Vagina (tissue), 2 donors: ENCODE measurements around the gene ERMP1. TPM values are rescaled to one million over a fixed set of nuclear protein-coding genes. Genes with fewer than 3 reads are reported as not detected.

Experiments
- DNase-seq, 2 donors: peaks; one replicate each; pipeline ENCODE4 v3.0.0-alpha.2; 2017; ENCODE audit errors: extremely low spot score in 2 of 2
- H3K27ac ChIP-seq: fragments of 200-600 bp; sonication (generic); one replicate; pipeline ENCODE4 v1.5.1; 2019
- H3K27me3 ChIP-seq: fragments of 200-600 bp; sonication (generic); one replicate; pipeline ENCODE4 v1.5.1; 2019
- H3K36me3 ChIP-seq, 2 donors: fragments of 200-600 bp; sonication (generic); one replicate each; pipeline ENCODE4 v1.5.1; 2017 to 2019
- H3K4me1 ChIP-seq: fragments of 200-600 bp; sonication (generic); one replicate; pipeline ENCODE4 v1.5.1; 2019
- H3K4me3 ChIP-seq, 2 donors: fragments of 200-600 bp; sonication (generic); 1 replicate in 1 of 2; 2 replicates in 1 of 2; pipeline ENCODE4 v1.5.1; 2016 to 2019
- H3K9me3 ChIP-seq: fragments of 200-600 bp; sonication (generic); one replicate; pipeline ENCODE4 v1.5.1; 2019
- POLR2A ChIP-seq, 2 donors: fragments of 450-650 bp; IDR thresholded peaks; one replicate each; pipeline ENCODE4 v1.6.1; 2017; ENCODE audit warnings: antibody characterized with exemption in 2 of 2, mild to moderate bottlenecking in 2 of 2, moderate library complexity in 2 of 2
- POLR2AphosphoS5 ChIP-seq, 2 donors: sonication (generic); formaldehyde crosslinking; IDR thresholded peaks; one replicate each; pipeline ENCODE4 v1.9.0; 2017; ENCODE audit warnings: antibody characterized with exemption in 2 of 2, mild to moderate bottlenecking in 2 of 2, low read depth in 1 of 2; ENCODE audit not compliant: insufficient read depth in 1 of 2
- intact Hi-C: fragments of 100-400 bp; cut with DNase I; formaldehyde crosslinking; loops from one replicate; pipeline ENCODE4 v1.15.1; 2023
- total RNA-seq: library from RNA; depleted of rRNA; stranded (reverse); fragments of >200 nt; gene quantifications from one replicate; pipeline ENCODE4 v1.2.3, GENCODE V29; 2016
- TF ChIP-seq, protein P1 (sequence below), 3 experiments: fragments of 450-650 bp in 2 of 3; fragments of 200-600 bp in 1 of 3; sonication (generic) in 1 of 3; IDR thresholded peaks; one replicate each; pipeline ENCODE4 v1.5.1; 2017 to 2019; ENCODE audit warnings: antibody characterized with exemption in 3 of 3, mild to moderate bottlenecking in 2 of 3, moderate library complexity in 2 of 3

ERMP1 gene
- total RNA-seq, 1 donor from 2014 or later: 15.5 TPM

DNA sequence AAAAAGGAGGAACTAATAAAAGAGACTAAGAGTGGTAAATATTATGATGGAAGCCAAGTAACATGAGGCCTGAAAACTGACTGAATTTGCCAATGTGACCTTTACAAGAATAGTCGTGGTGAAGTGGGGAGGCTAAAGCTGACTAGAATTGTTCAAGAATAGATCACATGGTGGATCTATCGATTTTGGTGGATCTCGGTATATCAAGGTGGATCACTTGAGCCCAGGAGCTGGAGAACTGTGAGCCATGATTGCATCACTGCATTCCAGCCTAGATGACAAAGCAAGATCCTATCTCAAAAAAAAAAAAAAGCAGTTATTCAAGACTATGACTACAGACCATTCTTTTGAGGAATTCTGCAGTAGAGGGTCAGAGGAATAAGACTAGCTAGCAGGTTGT, 15.1 kb downstream of the ERMP1 start:
- Histone ChIP-seq H3K27ac (no peak overlapping the region), H3K9me3 (no peaks in the 10 kb centered on the region), H3K4me1 (no peaks in the 10 kb centered on the region), H3K27me3 (no peaks in the 10 kb centered on the region), H3K36me3 (peaks cover 0 to 4% of the 10 kb centered on the region in 2 donors), H3K4me3 (no peak overlapping the region)
- TF ChIP-seq POLR2A (IDR thresholded peaks at IDR 0.05): no peak
- no peak for TF ChIP-seq POLR2AphosphoS5 (IDR thresholded peaks at IDR 0.05; ENCODE audit: insufficient read depth in 1 of 2, low read depth in 1 of 2)
- TF ChIP-seq, protein P1, sequence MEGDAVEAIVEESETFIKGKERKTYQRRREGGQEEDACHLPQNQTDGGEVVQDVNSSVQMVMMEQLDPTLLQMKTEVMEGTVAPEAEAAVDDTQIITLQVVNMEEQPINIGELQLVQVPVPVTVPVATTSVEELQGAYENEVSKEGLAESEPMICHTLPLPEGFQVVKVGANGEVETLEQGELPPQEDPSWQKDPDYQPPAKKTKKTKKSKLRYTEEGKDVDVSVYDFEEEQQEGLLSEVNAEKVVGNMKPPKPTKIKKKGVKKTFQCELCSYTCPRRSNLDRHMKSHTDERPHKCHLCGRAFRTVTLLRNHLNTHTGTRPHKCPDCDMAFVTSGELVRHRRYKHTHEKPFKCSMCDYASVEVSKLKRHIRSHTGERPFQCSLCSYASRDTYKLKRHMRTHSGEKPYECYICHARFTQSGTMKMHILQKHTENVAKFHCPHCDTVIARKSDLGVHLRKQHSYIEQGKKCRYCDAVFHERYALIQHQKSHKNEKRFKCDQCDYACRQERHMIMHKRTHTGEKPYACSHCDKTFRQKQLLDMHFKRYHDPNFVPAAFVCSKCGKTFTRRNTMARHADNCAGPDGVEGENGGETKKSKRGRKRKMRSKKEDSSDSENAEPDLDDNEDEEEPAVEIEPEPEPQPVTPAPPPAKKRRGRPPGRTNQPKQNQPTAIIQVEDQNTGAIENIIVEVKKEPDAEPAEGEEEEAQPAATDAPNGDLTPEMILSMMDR (IDR thresholded peaks at IDR 0.05): no peak
- DNase-seq: no peak
- intact Hi-C loops: no loop called here

GRCh38 chr9:5815461-5815860, 17.5 kb downstream of the ERMP1 start:
- peaks cover 0 to 10% of the 10 kb centered on the region in 2 donors for H3K36me3 ChIP-seq
- intact Hi-C loops: no loop called here
- H3K4me1 ChIP-seq: no peaks in the 10 kb centered on the region
- H3K27ac ChIP-seq: no peak overlapping the region
- H3K27me3 ChIP-seq: no peaks in the 10 kb centered on the region
- H3K9me3 ChIP-seq: no peaks in the 10 kb centered on the region
- no peak overlapping the region for H3K4me3 ChIP-seq
- TF ChIP-seq POLR2AphosphoS5 (IDR thresholded peaks at IDR 0.05; ENCODE audit: insufficient read depth in 1 of 2, low read depth in 1 of 2) (no peak), POLR2A (IDR thresholded peaks at IDR 0.05) (no peak)
- TF ChIP-seq, protein P1 (IDR thresholded peaks at IDR 0.05): no peak
- no peak for DNase-seq

DNA sequence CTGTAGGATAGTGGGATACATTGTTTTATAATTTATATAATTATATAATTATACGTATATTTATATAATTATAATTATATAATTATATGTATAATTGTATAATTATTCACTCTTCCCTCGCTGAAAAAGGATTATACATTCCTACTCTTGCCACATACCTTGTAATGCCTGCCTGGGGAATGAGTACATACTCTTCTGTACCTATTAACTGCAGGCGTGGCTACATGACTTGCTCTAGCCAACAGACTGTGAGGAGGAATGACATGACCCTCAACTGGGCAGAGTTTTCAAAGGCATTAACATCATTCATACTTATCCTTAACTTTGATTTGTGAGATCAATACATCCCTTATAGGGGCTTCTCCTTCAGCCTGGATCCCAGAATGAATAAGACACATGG, 19.1 kb downstream of the ERMP1 start:
- H3K36me3 ChIP-seq: peaks cover 0 to 17% of the 10 kb centered on the region in 2 donors

DNA sequence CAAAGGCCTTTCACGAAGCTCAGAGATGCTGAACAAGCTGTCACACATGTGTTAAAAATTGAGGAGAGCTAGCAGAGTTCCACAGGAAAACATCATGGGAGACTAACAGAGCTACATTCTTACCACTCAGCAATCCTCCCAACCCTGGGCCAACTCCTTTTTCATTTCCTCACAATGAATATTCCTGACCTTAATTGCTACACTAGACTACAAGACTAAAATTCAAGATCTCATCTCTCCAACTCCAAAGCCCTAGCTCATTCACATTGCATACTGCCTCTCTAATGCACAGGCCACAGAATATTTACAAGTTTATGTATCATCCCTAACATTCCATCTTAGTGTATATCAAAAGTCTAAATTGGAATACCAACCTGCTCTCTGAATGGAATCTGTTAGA, 21.2 kb downstream of the ERMP1 start:
- TF ChIP-seq, protein P1 (IDR thresholded peaks at IDR 0.05): no peak
- TF ChIP-seq POLR2A (IDR thresholded peaks at IDR 0.05): no peak
- no peak for TF ChIP-seq POLR2AphosphoS5 (IDR thresholded peaks at IDR 0.05; ENCODE audit: insufficient read depth in 1 of 2, low read depth in 1 of 2)
- Histone ChIP-seq H3K4me3 (no peak overlapping the region), H3K27me3 (no peaks in the 10 kb centered on the region), H3K9me3 (no peaks in the 10 kb centered on the region), H3K4me1 (no peaks in the 10 kb centered on the region), H3K36me3 (peaks cover 0 to 20% of the 10 kb centered on the region in 2 donors), H3K27ac (no peak overlapping the region)
- intact Hi-C loops: no loop called here
- DNase-seq: no peak

More for the DNA sequence above, 19.1 kb downstream of the ERMP1 start:
- no peaks in the 10 kb centered on the region for H3K9me3 ChIP-seq
- DNase-seq: no peak
- no peak for TF ChIP-seq POLR2AphosphoS5 (IDR thresholded peaks at IDR 0.05; ENCODE audit: insufficient read depth in 1 of 2, low read depth in 1 of 2)
- TF ChIP-seq, protein P1 (IDR thresholded peaks at IDR 0.05): no peak
- no peaks in the 10 kb centered on the region for H3K27me3 ChIP-seq
- no peak overlapping the region for H3K27ac ChIP-seq
- intact Hi-C loops: no loop called here
- no peak overlapping the region for H3K4me3 ChIP-seq
- H3K4me1 ChIP-seq: no peaks in the 10 kb centered on the region

- TF ChIP-seq POLR2AphosphoS5 (IDR thresholded peaks at IDR 0.05; ENCODE audit: insufficient read depth in 1 of 2, low read depth in 1 of 2) (no peak), POLR2A (IDR thresholded peaks at IDR 0.05) (no peak)
- TF ChIP-seq, protein P1 (IDR thresholded peaks at IDR 0.05): no peak
These were observed 27.4 kb downstream of the ERMP1 start for GRCh38 chr9:5805478-5805877.

More at GRCh38 chr9:5805478-5805877, 27.4 kb downstream of the ERMP1 start:
- no peaks in the 10 kb centered on the region for H3K4me1 ChIP-seq
- intact Hi-C loops: no loop called here
- no peak overlapping the region for H3K4me3 ChIP-seq
- no peak overlapping the region for H3K27ac ChIP-seq
- H3K27me3 ChIP-seq: no peaks in the 10 kb centered on the region
- no peak for DNase-seq
- H3K9me3 ChIP-seq: no peaks in the 10 kb centered on the region
- H3K36me3 ChIP-seq: peaks cover 0 to 14% of the 10 kb centered on the region in 2 donors
